ENCODE data around the gene HCFC1R1.

The HCFC1R1 gene

GRCh38 chr16:3017344-3017743 lies 6.4 kb downstream of the HCFC1R1 start:
- Histone ChIP-seq H3K27me3 (replicated peaks; ENCODE audit: insufficient read depth, low read length) (peaks cover 64% of the 10 kb centered on the region), H3K9me3 (replicated peaks; ENCODE audit: insufficient read depth, low read length) (no peaks in the 10 kb centered on the region), H3F3A (ENCODE audit: insufficient read depth, low read length) (0 out of 2 replicates have a peak, but pooled peaks cover under 1% of the 10 kb centered on the region), H4K20me1 (ENCODE audit: insufficient read depth, low read length) (no peaks in the 10 kb centered on the region), H3K9me2 (replicated peaks; ENCODE audit: insufficient read depth, low read length) (no peaks in the 10 kb centered on the region), H3K4me2 (ENCODE audit: low read depth, low read length) (no peak overlapping the region), H3K4me1 (ENCODE audit: low read length) (0 out of 2 replicates have a peak, but pooled peaks cover 4% of the 10 kb centered on the region), H2AFZ (ENCODE audit: low read length) (no peak overlapping the region), H3K79me2 (ENCODE audit: low read length) (no peaks in the 10 kb centered on the region), H3K4me3 (ENCODE audit: low read length) (no peak overlapping the region), H3K9ac (ENCODE audit: low read length) (no peak overlapping the region), H3K27ac (ENCODE audit: low read length) (no peak overlapping the region), H3K36me3 (replicated peaks; ENCODE audit: insufficient read depth, low read length) (no peaks in the 10 kb centered on the region)
- DNase-seq, result no peak
- TF ChIP-seq EZH2phosphoT487 (IDR thresholded peaks at IDR 0.05; ENCODE audit: low read length) (no peak), EZH2 (optimal IDR thresholded peaks at IDR 0.05; ENCODE audit: low read depth, low read length) (no peak), CTCF (IDR thresholded peaks at IDR 0.05; ENCODE audit: low read length) (no peak)

DNA sequence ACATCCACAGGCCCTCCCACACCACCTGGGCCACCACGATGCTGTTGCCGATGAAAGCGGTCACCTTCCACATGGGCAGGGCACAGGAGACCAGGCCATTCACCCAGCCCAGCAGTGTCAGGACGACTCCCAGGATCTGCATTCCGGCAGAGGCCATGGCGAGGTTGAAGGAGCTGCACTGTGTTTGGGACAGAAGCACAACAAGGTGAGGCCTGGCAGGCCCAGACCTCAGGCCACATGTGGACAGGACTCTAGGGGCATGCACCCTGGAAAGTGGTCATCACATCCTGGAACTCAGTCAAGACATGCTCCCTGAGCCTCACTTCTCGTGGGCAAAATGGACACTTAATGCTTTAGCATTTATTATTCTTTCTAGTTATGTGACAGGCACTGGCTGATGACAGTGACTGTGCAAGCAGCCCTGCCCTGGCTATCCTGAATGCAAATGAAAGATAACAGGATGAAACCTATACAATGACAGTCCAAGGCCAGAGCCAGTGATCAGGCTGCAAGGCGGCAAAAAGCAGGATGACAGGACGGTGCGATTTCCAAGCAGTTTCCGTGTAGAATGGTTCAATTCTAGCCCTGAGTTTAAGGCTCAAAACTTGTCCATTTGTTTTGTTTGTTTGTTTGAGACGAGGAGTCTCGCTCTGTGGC lies 7.7 kb downstream of the HCFC1R1 start:
- no peaks in the 10 kb centered on the region for H4K20me1 ChIP-seq (ENCODE audit: insufficient read depth, low read length)
- 0 out of 2 replicates have a peak, but pooled peaks cover 10% of the 10 kb centered on the region for H3K4me1 ChIP-seq (ENCODE audit: low read length)
- DNase-seq, result no peak
- H3K79me2 ChIP-seq (ENCODE audit: low read length), result no peaks in the 10 kb centered on the region
- TF ChIP-seq EZH2 (optimal IDR thresholded peaks at IDR 0.05; ENCODE audit: low read depth, low read length) (no peak), EZH2phosphoT487 (IDR thresholded peaks at IDR 0.05; ENCODE audit: low read length) (no peak), CTCF (IDR thresholded peaks at IDR 0.05; ENCODE audit: low read length) (no peak)
- H3K9me2 ChIP-seq (replicated peaks; ENCODE audit: insufficient read depth, low read length), result no peaks in the 10 kb centered on the region
- no peak overlapping the region for H3K27ac ChIP-seq (ENCODE audit: low read length)
- no peaks in the 10 kb centered on the region for H3K36me3 ChIP-seq (replicated peaks; ENCODE audit: insufficient read depth, low read length)
- H3K9me3 ChIP-seq (replicated peaks; ENCODE audit: insufficient read depth, low read length), result no peaks in the 10 kb centered on the region
- no peaks in the 10 kb centered on the region for H3F3A ChIP-seq (ENCODE audit: insufficient read depth, low read length)
- H3K27me3 ChIP-seq (replicated peaks; ENCODE audit: insufficient read depth, low read length), result peaks cover 78% of the 10 kb centered on the region
- no peak overlapping the region for H2AFZ ChIP-seq (ENCODE audit: low read length)
- no peak overlapping the region for H3K9ac ChIP-seq (ENCODE audit: low read length)
- H3K4me3 ChIP-seq (ENCODE audit: low read length), result no peak overlapping the region
- no peak overlapping the region for H3K4me2 ChIP-seq (ENCODE audit: low read depth, low read length)

GRCh38 chr16:3014971-3015370 lies 8.8 kb downstream of the HCFC1R1 start:
- no peak for TF ChIP-seq EZH2phosphoT487 (IDR thresholded peaks at IDR 0.05; ENCODE audit: low read length)
- TF ChIP-seq CTCF (IDR thresholded peaks at IDR 0.05; ENCODE audit: low read length), result no peak
- no peak for TF ChIP-seq EZH2 (optimal IDR thresholded peaks at IDR 0.05; ENCODE audit: low read depth, low read length)
- H4K20me1 ChIP-seq (ENCODE audit: insufficient read depth, low read length), result no peaks in the 10 kb centered on the region
- no peaks in the 10 kb centered on the region for H3K9me2 ChIP-seq (replicated peaks; ENCODE audit: insufficient read depth, low read length)
- H2AFZ ChIP-seq (ENCODE audit: low read length), result no peak overlapping the region
- H3F3A ChIP-seq (ENCODE audit: insufficient read depth, low read length), result no peaks in the 10 kb centered on the region
- no peaks in the 10 kb centered on the region for H3K36me3 ChIP-seq (replicated peaks; ENCODE audit: insufficient read depth, low read length)
- no peak overlapping the region for H3K4me2 ChIP-seq (ENCODE audit: low read depth, low read length)
- H3K4me1 ChIP-seq (ENCODE audit: low read length), result 0 out of 2 replicates have a peak, but pooled peaks cover 6% of the 10 kb centered on the region
- peaks cover 87% of the 10 kb centered on the region for H3K27me3 ChIP-seq (replicated peaks; ENCODE audit: insufficient read depth, low read length)
- DNase-seq, result no peak
- H3K9me3 ChIP-seq (replicated peaks; ENCODE audit: insufficient read depth, low read length), result no peaks in the 10 kb centered on the region
- H3K27ac ChIP-seq (ENCODE audit: low read length), result no peak overlapping the region
- H3K79me2 ChIP-seq (ENCODE audit: low read length), result no peaks in the 10 kb centered on the region
- no peak overlapping the region for H3K4me3 ChIP-seq (ENCODE audit: low read length)
- no peak overlapping the region for H3K9ac ChIP-seq (ENCODE audit: low read length)
